Osteocyte (in vitro differentiated cells): ENCODE data around the gene GPR162. TPM values are rescaled to one million over a fixed set of nuclear protein-coding genes. Genes with fewer than 3 reads are reported as not detected.

ENCODE experiments used
- DNase-seq: peaks from one replicate; pipeline ENCODE4 v3.0.0; 2021; ENCODE audit warnings: mixed read lengths; ENCODE audit not compliant: unreplicated experiment; ENCODE audit errors: extremely low spot score
- H3K27ac Mint-ChIP-seq: one replicate; pipeline ENCODE4 v1.8.0; 2021; ENCODE audit warnings: mild to moderate bottlenecking, mixed read lengths; ENCODE audit not compliant: unreplicated experiment
- H3K27me3 Mint-ChIP-seq: one replicate; pipeline ENCODE4 v1.8.0; 2021; ENCODE audit warnings: mixed read lengths; ENCODE audit not compliant: unreplicated experiment
- H3K36me3 Mint-ChIP-seq: one replicate; pipeline ENCODE4 v1.8.0; 2021; ENCODE audit warnings: mixed read lengths; ENCODE audit not compliant: unreplicated experiment
- H3K4me1 Mint-ChIP-seq: one replicate; pipeline ENCODE4 v1.8.0; 2021; ENCODE audit warnings: mixed read lengths; ENCODE audit not compliant: unreplicated experiment
- H3K4me3 Mint-ChIP-seq: one replicate; pipeline ENCODE4 v1.8.0; 2021; ENCODE audit warnings: mild to moderate bottlenecking, moderate library complexity, mixed read lengths; ENCODE audit not compliant: unreplicated experiment
- H3K9me3 Mint-ChIP-seq: one replicate; pipeline ENCODE4 v1.8.0; 2021; ENCODE audit warnings: mixed read lengths; ENCODE audit not compliant: unreplicated experiment
- total RNA-seq: library from RNA; stranded (reverse); gene quantifications from 2 replicates; pipeline ENCODE4 v1.2.1, GENCODE V29; 2021
- TF ChIP-seq, protein P1 (sequence below): fragments of 200-600 bp; sonication (generic); IDR thresholded peaks from 2 replicates; pipeline ENCODE4 v1.5.0; 2021; ENCODE audit warnings: antibody characterized with exemption, mild to moderate bottlenecking, moderate library complexity

GPR162 gene
- total RNA-seq, 1 donor from 2014 or later = 11.5 TPM

DNA sequence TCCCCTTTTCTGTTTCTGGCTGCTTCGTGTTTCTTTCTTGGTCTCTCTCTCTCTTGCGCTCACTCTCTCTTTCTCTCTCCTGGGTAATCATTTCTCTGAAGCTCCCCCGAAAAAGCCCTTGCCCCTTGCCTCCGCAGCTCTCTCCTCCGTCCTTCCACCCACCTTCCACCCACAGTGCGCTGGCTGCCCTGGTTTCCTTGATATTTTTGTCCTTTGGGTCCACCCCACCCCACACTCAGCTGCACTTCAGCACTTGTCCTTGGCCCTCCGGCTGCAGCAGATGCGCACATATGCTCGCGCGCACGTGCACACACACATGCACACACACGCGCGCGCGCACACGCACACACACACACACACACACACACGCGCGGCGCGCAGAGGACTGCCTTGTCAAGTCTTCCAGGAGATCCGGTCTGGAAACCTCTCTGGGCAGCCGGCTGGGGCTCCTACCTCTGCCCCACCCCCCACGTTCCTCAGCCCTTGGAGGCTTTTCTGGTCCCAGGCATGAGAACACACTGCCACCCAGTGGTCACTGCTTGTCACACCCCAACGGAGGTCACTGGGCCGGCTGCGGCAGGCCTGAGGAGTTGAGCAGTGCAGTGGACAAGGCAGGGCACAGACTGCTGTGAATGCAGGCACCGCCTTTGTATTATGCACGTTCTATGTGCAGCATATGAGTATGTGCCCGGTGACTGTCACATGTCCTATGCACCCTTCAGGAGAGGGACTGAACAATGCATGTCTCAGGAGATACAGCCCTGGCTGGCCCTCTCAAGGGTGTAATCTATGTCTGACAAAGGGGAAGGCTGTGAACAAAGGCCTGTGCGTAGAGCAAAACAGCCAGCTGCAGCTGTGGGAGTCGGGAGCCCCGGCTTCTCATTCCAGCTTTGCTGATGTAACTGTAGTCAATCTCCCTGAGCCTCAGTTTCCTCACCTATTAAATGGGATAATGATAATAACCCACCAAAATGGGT is 42.8 kb upstream of the GPR162 start:
- Mint-ChIP-seq H3K27ac (peak overlapping the region; percentile 80), H3K36me3 (peaks cover 3% of the 10 kb centered on the region), H3K4me1 (peaks cover 13% of the 10 kb centered on the region), H3K27me3 (no peaks in the 10 kb centered on the region), H3K9me3 (no peaks in the 10 kb centered on the region), H3K4me3 (peak overlapping the region; percentile 76)
- TF ChIP-seq, protein P1, sequence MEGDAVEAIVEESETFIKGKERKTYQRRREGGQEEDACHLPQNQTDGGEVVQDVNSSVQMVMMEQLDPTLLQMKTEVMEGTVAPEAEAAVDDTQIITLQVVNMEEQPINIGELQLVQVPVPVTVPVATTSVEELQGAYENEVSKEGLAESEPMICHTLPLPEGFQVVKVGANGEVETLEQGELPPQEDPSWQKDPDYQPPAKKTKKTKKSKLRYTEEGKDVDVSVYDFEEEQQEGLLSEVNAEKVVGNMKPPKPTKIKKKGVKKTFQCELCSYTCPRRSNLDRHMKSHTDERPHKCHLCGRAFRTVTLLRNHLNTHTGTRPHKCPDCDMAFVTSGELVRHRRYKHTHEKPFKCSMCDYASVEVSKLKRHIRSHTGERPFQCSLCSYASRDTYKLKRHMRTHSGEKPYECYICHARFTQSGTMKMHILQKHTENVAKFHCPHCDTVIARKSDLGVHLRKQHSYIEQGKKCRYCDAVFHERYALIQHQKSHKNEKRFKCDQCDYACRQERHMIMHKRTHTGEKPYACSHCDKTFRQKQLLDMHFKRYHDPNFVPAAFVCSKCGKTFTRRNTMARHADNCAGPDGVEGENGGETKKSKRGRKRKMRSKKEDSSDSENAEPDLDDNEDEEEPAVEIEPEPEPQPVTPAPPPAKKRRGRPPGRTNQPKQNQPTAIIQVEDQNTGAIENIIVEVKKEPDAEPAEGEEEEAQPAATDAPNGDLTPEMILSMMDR = peak; percentile 96
- peak; percentile 97 for DNase-seq

DNA sequence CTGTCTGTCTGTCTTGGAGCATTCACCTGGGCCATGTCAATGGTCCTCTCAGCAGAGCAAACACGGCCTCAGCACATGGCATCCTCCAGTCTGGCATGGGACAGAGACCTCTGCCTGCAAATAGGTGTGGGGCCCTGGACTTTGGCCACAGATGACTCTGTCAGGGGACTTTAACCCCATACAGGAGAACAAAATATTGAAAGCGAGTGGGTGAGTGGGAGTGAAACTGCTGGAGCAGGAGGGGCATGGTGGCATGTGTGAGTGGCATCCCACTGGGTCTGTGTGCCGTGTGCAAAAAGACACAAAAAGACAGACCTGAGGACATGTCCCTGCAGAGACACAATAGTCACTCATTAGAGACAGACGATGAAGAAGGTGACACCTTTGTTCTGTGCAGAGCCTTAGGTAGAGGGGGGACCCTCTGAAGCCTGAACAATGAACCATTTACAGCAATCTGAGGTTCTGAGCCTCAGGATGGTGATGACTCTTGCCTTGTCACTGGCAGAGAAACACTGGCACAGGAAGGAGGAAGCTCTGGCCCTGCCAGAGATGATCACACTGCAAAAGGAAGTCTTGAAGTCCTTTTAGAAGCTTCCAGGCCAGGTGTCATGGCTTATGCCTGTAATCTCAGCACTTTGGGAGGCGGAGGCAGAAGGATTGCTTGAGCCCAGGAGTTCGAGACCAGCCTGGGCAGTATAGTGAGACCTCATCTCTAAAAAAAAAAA is 41.8 kb upstream of the GPR162 start:
- Mint-ChIP-seq H3K4me3 (no peak overlapping the region), H3K36me3 (no peaks in the 10 kb centered on the region), H3K27me3 (no peaks in the 10 kb centered on the region), H3K9me3 (no peaks in the 10 kb centered on the region), H3K27ac (no peak overlapping the region), H3K4me1 (peaks cover 13% of the 10 kb centered on the region)
- TF ChIP-seq, protein P1 = no peak
- DNase-seq = no peak

DNA sequence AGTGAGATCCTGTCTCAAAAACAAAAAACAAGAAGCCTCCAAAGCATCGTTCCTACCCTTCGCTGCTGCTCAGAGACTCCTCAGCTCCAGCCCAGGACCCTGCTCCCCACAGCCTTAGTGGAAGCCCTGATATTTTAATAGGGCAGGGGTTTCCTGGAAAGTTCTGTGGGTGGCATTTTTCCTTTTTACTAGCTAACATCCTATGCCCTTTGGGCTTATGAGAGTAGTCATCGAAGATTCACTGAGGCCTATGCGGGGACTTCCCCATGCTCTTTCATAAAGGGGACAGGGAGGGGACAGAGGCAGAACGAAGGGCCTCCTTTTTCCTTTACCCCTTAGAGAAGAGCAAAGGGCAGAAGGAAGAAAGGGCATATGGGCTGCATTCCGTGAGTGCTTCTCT is 41.0 kb upstream of the GPR162 start:
- DNase-seq = no peak
- TF ChIP-seq, protein P1 = no peak
- Mint-ChIP-seq H3K27ac (no peak overlapping the region), H3K27me3 (no peaks in the 10 kb centered on the region), H3K4me3 (no peak overlapping the region), H3K4me1 (peaks cover 13% of the 10 kb centered on the region), H3K36me3 (no peaks in the 10 kb centered on the region), H3K9me3 (no peaks in the 10 kb centered on the region)

DNA sequence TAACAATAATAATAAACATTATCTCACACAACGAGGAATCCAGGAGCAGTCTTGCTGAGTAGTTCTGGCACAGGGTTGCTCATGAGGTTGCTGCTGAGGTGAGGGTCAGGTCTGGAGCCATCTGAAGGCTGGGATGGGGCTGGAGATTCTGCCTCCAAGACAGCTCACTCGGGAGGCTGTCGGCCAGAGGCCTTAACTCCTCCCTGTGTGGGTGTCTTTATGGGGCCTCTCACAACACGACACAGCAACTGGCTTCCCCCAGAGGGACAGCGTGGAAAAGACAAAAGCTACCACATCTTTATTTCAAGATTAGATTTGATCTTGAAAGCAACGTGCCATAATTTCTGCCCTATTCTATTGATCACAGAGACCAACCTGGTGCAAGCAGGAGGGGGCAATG is 39.5 kb upstream of the GPR162 start:
- no peaks in the 10 kb centered on the region for H3K27me3 Mint-ChIP-seq
- no peak for DNase-seq
- TF ChIP-seq, protein P1 = no peak
- no peak overlapping the region for H3K4me3 Mint-ChIP-seq
- H3K36me3 Mint-ChIP-seq = no peaks in the 10 kb centered on the region
- H3K9me3 Mint-ChIP-seq = no peaks in the 10 kb centered on the region
- H3K27ac Mint-ChIP-seq = no peak overlapping the region
- peaks cover 13% of the 10 kb centered on the region for H3K4me1 Mint-ChIP-seq
